ENCODE data around the gene ARRB2. TPM values are rescaled to one million over a fixed set of nuclear protein-coding genes. Genes with fewer than 3 reads are reported as not detected.

ARRB2 gene
- total and polyA plus RNA-seq, 2 donors (not counting 3 experiments of a cell fraction or from before 2014, with no cell fraction given) = 18.6 to 21.3 TPM

DNA sequence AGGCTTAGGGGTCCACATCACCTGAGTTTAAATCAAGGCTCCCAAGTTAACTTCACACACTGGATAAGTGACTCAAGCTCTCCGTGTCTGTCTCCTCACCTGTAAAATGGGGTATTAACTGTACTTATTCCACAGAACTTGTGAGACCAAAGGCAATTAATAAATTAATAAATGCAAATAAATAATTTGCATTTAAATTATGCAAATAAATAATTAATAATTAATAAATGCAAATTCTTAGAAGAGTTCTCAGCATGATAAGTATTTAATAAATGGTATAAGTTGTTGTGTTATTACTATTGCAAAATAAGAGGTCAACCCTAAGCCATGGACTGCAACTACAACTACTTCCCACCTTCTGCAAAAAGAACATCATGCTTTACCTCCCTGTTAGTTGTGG is 43.0 kb downstream of the ARRB2 start:
- ChIA-PET POLR2A (no interaction called here), CTCF (interaction anchor here (1.0 kb wide), 1 partner anchor 26 kb away, joined by 3 read pairs; no protein-coding TSS in a partner anchor)
- no TSS peak for BruUV-seq (replicated peaks)
- Histone ChIP-seq H3K27ac (ENCODE audit: insufficient read depth, low read depth, low read length) (no peak overlapping the region), H3K9me3 (replicated peaks; ENCODE audit: control insufficient read depth, insufficient read depth, low read length) (no peaks in the 10 kb centered on the region), H3K36me3 (ENCODE audit: control insufficient read depth in 2 of 2, extremely low read depth in 1 of 2, insufficient read depth in 2 of 2, low read length in 2 of 2) (no peaks in the 10 kb centered on the region), H3K9ac (replicated peaks; ENCODE audit: extremely low read depth, insufficient read depth, low read length) (no peak overlapping the region), H3K4me2 (ENCODE audit: insufficient read depth, low read length) (no peak overlapping the region), H3K27me3 (ENCODE audit: control insufficient read depth in 2 of 2, insufficient read depth in 2 of 2, low read length in 2 of 2) (peaks cover 14 to 19% of the 10 kb centered on the region in 2 experiments), H3K79me2 (ENCODE audit: control insufficient read depth, insufficient read depth, low read length) (no peaks in the 10 kb centered on the region), H3K9me1 (replicated peaks; ENCODE audit: control insufficient read depth, extremely low read depth, insufficient read depth, low read length) (no peaks in the 10 kb centered on the region), H3K4me1 (ENCODE audit: control insufficient read depth, extremely low read depth, insufficient read depth, low read length) (peaks cover 5% of the 10 kb centered on the region), H3K4me3 (replicated peaks in 1 of 3; ENCODE audit: insufficient read depth in 1 of 3, low read depth in 1 of 3, low read length in 3 of 3) (no peak overlapping the region), H4K20me1 (replicated peaks; ENCODE audit: control insufficient read depth, extremely low read depth, insufficient read depth, low read length) (no peaks in the 10 kb centered on the region), H2AFZ (ENCODE audit: low read depth, low read length) (no peak overlapping the region)
- TF ChIP-seq POLR2A (IDR thresholded peaks at IDR 0.05; ENCODE audit: low read depth, low read length) (no peak), POLR2AphosphoS5 (IDR thresholded peaks at IDR 0.05; ENCODE audit: insufficient read depth, low read depth, low read length) (no peak), GATA2 (IDR thresholded peaks at IDR 0.05; ENCODE audit: insufficient read depth, insufficient read length, low read depth, low read length) (no peak), JUN (IDR thresholded peaks at IDR 0.05; ENCODE audit: borderline replicate concordance, insufficient read depth, insufficient read length, low read depth) (no peak), FOS (IDR thresholded peaks at IDR 0.05; ENCODE audit: borderline replicate concordance, insufficient read depth, low read length) (no peak), EZH2 (IDR thresholded peaks at IDR 0.05; ENCODE audit: borderline replicate concordance, low read depth, low read length, severe bottlenecking) (no peak), MYC (IDR thresholded peaks at IDR 0.05; ENCODE audit: low read depth, low read length) (no peak)
- TF ChIP-seq, protein P1, sequence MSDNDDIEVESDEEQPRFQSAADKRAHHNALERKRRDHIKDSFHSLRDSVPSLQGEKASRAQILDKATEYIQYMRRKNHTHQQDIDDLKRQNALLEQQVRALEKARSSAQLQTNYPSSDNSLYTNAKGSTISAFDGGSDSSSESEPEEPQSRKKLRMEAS (IDR thresholded peaks at IDR 0.05; ENCODE audit: insufficient read depth, insufficient read length) = no peak
- TF ChIP-seq, protein P2, sequence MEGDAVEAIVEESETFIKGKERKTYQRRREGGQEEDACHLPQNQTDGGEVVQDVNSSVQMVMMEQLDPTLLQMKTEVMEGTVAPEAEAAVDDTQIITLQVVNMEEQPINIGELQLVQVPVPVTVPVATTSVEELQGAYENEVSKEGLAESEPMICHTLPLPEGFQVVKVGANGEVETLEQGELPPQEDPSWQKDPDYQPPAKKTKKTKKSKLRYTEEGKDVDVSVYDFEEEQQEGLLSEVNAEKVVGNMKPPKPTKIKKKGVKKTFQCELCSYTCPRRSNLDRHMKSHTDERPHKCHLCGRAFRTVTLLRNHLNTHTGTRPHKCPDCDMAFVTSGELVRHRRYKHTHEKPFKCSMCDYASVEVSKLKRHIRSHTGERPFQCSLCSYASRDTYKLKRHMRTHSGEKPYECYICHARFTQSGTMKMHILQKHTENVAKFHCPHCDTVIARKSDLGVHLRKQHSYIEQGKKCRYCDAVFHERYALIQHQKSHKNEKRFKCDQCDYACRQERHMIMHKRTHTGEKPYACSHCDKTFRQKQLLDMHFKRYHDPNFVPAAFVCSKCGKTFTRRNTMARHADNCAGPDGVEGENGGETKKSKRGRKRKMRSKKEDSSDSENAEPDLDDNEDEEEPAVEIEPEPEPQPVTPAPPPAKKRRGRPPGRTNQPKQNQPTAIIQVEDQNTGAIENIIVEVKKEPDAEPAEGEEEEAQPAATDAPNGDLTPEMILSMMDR (IDR thresholded peaks at IDR 0.05; ENCODE audit: extremely low read depth in 1 of 2, insufficient read depth in 1 of 2, low read depth in 1 of 2, low read length in 2 of 2) = no peak
- no peak for FAIRE-seq
- intact Hi-C loops (cut with micrococcal nuclease) = no loop called here
- dilution Hi-C loops (cut with MboI; ENCODE audit: extremely low pct_ligation_motif_present, low sequenced_read_pairs) = no loop called here
- no peak for DNase-seq (ENCODE audit: low read depth, low spot score)

All from endothelial cell of umbilical vein (primary cell).